PC-3 (cell line): ENCODE results near the gene THRB. TPM values are rescaled to one million over a fixed set of nuclear protein-coding genes. Genes with fewer than 3 reads are reported as not detected.
A peak's percentile ranks its signal among the peaks of the same experiment; 100 is the strongest.

Experiments used
- ATAC-seq: fragments of 200-7000 bp; cut with Tn5 transposase; 2 replicates; pipeline ENCODE4 v1.9.1; 2020; ENCODE audit warnings: mild to moderate bottlenecking, moderate library complexity
- BruUV-seq: library from RNA; stranded (reverse); fragments of 400-500 nt; replicated peaks from 2 replicates; lab custom pipeline; 2021; lab: Mats Ljungman, UMichigan
- CTCF ChIA-PET: fragments of 300-600 bp; sonication (Branson Sonifier 250); formaldehyde crosslinking; loops from one replicate; lab custom pipeline; 2022; ENCODE audit warnings: antibody characterized with exemption; lab: Charles Lee
- POLR2A ChIA-PET: fragments of 300-600 bp; sonication (Branson Sonifier 250); formaldehyde crosslinking; loops from one replicate; lab custom pipeline; 2022; ENCODE audit warnings: antibody characterized with exemption; ENCODE audit not compliant: unreplicated experiment; lab: Charles Lee
- DNase-seq: peaks from one replicate; pipeline ENCODE4 v3.0.0-alpha.2; 2015
- H2AFZ ChIP-seq: fragments of 300-600 bp; sonication (generic); 2 replicates; pipeline ENCODE4 v1.6.0; 2016; ENCODE audit warnings: antibody characterized with exemption, low read length
- H3F3A ChIP-seq: fragments of 300-600 bp; sonication (generic); one replicate; pipeline ENCODE4 v1.6.0; 2017; ENCODE audit warnings: antibody characterized with exemption, low read length, control low read depth, mild to moderate bottlenecking; ENCODE audit not compliant: unreplicated experiment
- H3K27ac ChIP-seq: fragments of 300-600 bp; sonication (generic); 2 replicates; pipeline ENCODE4 v1.5.1; 2016; ENCODE audit warnings: mild to moderate bottlenecking, low read length
- H3K27me3 ChIP-seq: fragments of 300-600 bp; sonication (generic); 2 replicates; pipeline ENCODE4 v1.6.1; 2016; ENCODE audit warnings: low read length, mixed read lengths
- H3K36me3 ChIP-seq: fragments of 300-600 bp; sonication (generic); 2 replicates; pipeline ENCODE4 v1.6.1; 2016; ENCODE audit warnings: low read depth, mixed run types, low read length, mixed read lengths
- H3K4me1 ChIP-seq: fragments of 300-600 bp; sonication (generic); 2 replicates; pipeline ENCODE4 v1.5.1; 2016; ENCODE audit warnings: low read length; ENCODE audit not compliant: insufficient read depth
- H3K4me2 ChIP-seq: fragments of 300-600 bp; sonication (generic); 2 replicates; pipeline ENCODE4 v1.6.0; 2016; ENCODE audit warnings: low read length
- H3K4me3 ChIP-seq: fragments of 300-600 bp; sonication (generic); 2 replicates; pipeline ENCODE4 v1.5.1; 2016; ENCODE audit warnings: mild to moderate bottlenecking, low read length, mixed read lengths
- H3K79me2 ChIP-seq: fragments of 300-600 bp; sonication (generic); 2 replicates; pipeline ENCODE4 v1.6.1; 2017; ENCODE audit warnings: low read length, mixed read lengths
- H3K9ac ChIP-seq: fragments of 300-600 bp; sonication (generic); 2 replicates; pipeline ENCODE4 v1.6.0; 2016; ENCODE audit warnings: mild to moderate bottlenecking, low read length
- H3K9me2 ChIP-seq: fragments of 300-600 bp; sonication (generic); replicated peaks from 2 replicates; pipeline ENCODE4 v1.6.1; 2016; ENCODE audit warnings: mixed run types, low read length, mixed read lengths
- H3K9me3 ChIP-seq: fragments of 300-600 bp; sonication (generic); 2 replicates; pipeline ENCODE4 v1.6.1; 2016; ENCODE audit warnings: low read length, mixed read lengths
- H4K20me1 ChIP-seq: fragments of 300-600 bp; sonication (generic); 2 replicates; pipeline ENCODE4 v1.6.1; 2016; ENCODE audit warnings: low read length, mixed read lengths
- EZH2 ChIP-seq: fragments of 300-600 bp; sonication (generic); IDR thresholded peaks from one replicate; pipeline ENCODE4 v1.6.1; 2017; ENCODE audit warnings: antibody characterized with exemption, mild to moderate bottlenecking, low read length; ENCODE audit not compliant: unreplicated experiment
- EZH2phosphoT487 ChIP-seq: fragments of 300-600 bp; sonication (generic); IDR thresholded peaks from 2 replicates; pipeline ENCODE4 v1.6.1; 2018; ENCODE audit warnings: mild to moderate bottlenecking, antibody characterized with exemption, low read length, borderline replicate concordance
- intact Hi-C: fragments of 100-400 bp; cut with micrococcal nuclease; formaldehyde crosslinking; loops from 2 replicates; pipeline ENCODE4 v1.9.0; 2023
- total RNA-seq: library from RNA; depleted of rRNA; stranded (reverse); fragments of >200 nt; gene quantifications from 2 replicates; pipeline ENCODE4 v1.2.3, GENCODE V29; 2014
- TF ChIP-seq, protein P1 (sequence below): fragments of 300-600 bp; sonication (generic); conservative IDR thresholded peaks from 2 replicates; pipeline ENCODE4 v1.5.1; 2017; ENCODE audit warnings: antibody characterized with exemption, low read depth, mild to moderate bottlenecking, low read length

The THRB gene
- total RNA-seq, 1 experiment from 2014 or later: 9.7 TPM

DNA sequence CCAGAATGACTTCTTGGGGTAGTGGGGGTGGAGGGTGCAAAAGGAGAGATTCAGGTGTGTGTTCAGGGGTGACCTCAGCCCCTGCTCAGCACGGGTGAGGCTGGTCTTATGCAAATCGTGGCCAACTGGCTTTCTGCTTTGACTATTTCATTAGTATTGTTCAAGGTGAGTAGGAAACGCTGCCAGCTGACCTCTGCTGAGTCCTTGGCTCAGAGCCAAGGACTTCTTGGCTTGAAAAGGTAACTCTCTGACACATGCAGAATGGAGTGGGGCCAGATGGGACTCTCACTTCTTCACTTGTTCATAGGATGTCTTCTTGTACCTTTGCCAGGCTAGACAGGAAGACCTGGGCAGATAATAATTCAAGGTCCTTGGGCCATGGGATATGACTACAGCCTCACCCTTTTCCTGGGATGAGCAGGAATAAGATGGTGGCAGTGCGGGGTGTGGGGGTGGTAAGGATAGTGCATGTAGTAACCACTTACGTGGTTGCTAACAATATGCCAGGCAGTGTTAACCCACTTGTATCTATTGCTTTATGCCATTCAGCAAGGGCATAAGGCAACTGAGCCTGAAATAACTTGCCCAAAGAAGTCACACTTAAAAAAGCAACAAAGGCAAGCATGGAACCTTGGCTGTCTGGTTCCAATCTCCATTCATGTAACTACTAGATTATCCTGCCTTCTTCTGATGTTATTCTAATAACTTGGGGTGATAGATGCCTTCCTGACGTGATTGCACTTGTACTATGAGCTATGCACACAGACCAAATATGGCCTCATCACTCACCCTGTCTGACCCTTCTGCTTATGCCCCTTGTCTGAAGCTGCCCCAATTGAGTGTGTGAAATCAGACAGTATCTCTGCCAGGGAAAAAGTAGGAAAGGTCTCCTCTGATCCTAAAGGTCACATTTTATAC lies 356.4 kb downstream of the THRB start:
- Histone ChIP-seq H3K4me3 (no peak overlapping the region), H3K9ac (no peak overlapping the region), H3K27me3 (no peaks in the 10 kb centered on the region), H3F3A (no peaks in the 10 kb centered on the region), H3K27ac (no peak overlapping the region), H3K9me3 (no peaks in the 10 kb centered on the region), H3K4me1 (peaks cover 18% of the 10 kb centered on the region), H3K79me2 (no peaks in the 10 kb centered on the region), H3K4me2 (no peak overlapping the region), H4K20me1 (no peaks in the 10 kb centered on the region), H3K36me3 (peaks cover 4% of the 10 kb centered on the region), H3K9me2 (no peaks in the 10 kb centered on the region), H2AFZ (no peak overlapping the region)
- ATAC-seq (no peak; the same call in 1 of the 2 replicates), DNase-seq (peak; percentile 64)
- ChIA-PET POLR2A (no interaction called here), CTCF (no interaction called here)
- intact Hi-C loops: no loop called here
- no TSS peak for BruUV-seq
- TF ChIP-seq EZH2phosphoT487 (no peak), EZH2 (no peak)
- TF ChIP-seq, protein P1, sequence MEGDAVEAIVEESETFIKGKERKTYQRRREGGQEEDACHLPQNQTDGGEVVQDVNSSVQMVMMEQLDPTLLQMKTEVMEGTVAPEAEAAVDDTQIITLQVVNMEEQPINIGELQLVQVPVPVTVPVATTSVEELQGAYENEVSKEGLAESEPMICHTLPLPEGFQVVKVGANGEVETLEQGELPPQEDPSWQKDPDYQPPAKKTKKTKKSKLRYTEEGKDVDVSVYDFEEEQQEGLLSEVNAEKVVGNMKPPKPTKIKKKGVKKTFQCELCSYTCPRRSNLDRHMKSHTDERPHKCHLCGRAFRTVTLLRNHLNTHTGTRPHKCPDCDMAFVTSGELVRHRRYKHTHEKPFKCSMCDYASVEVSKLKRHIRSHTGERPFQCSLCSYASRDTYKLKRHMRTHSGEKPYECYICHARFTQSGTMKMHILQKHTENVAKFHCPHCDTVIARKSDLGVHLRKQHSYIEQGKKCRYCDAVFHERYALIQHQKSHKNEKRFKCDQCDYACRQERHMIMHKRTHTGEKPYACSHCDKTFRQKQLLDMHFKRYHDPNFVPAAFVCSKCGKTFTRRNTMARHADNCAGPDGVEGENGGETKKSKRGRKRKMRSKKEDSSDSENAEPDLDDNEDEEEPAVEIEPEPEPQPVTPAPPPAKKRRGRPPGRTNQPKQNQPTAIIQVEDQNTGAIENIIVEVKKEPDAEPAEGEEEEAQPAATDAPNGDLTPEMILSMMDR: no peak

GRCh38 chr3:24137334-24137733 lies 357.3 kb downstream of the THRB start:
- Histone ChIP-seq H3K9me2 (no peaks in the 10 kb centered on the region), H3K4me3 (no peak overlapping the region), H3K9ac (no peak overlapping the region), H3K9me3 (no peaks in the 10 kb centered on the region), H3K27ac (no peak overlapping the region), H3K27me3 (no peaks in the 10 kb centered on the region), H3F3A (no peaks in the 10 kb centered on the region), H3K4me1 (peaks cover 18% of the 10 kb centered on the region), H3K36me3 (peaks cover 2% of the 10 kb centered on the region), H2AFZ (no peak overlapping the region), H3K79me2 (no peaks in the 10 kb centered on the region), H3K4me2 (no peak overlapping the region), H4K20me1 (no peaks in the 10 kb centered on the region)
- BruUV-seq: no TSS peak
- CTCF ChIA-PET: no interaction called here
- no peak for ATAC-seq
- intact Hi-C loops: no loop called here
- no peak for DNase-seq
- POLR2A ChIA-PET: no interaction called here
- TF ChIP-seq, protein P1: no peak
- TF ChIP-seq EZH2 (no peak), EZH2phosphoT487 (no peak)

- ChIA-PET CTCF (no interaction called here), POLR2A (interaction anchor here (0.5 kb wide), 2 partner anchors 9 to 589 kb away, joined by 3 read pairs; no protein-coding TSS in a partner anchor)
- intact Hi-C loops: no loop called here
- Histone ChIP-seq H2AFZ (no peak overlapping the region), H4K20me1 (no peaks in the 10 kb centered on the region), H3K4me1 (peaks cover 18% of the 10 kb centered on the region), H3K9me2 (no peaks in the 10 kb centered on the region), H3K9me3 (no peaks in the 10 kb centered on the region), H3K27me3 (no peaks in the 10 kb centered on the region), H3F3A (no peaks in the 10 kb centered on the region), H3K4me2 (no peak overlapping the region), H3K27ac (no peak overlapping the region), H3K79me2 (no peaks in the 10 kb centered on the region), H3K4me3 (no peak overlapping the region), H3K36me3 (no peaks in the 10 kb centered on the region), H3K9ac (no peak overlapping the region)
- BruUV-seq: no TSS peak
- peak; percentile 41 for DNase-seq
- TF ChIP-seq EZH2phosphoT487 (no peak), EZH2 (no peak)
- TF ChIP-seq, protein P1: no peak
- peak; percentile 60 for ATAC-seq
Observed at GRCh38 chr3:24136624-24137310, 357.9 kb downstream of the THRB start.
